Neural crest cell (in vitro differentiated cells): ENCODE results near the gene TNS3. TPM values are rescaled to one million over a fixed set of nuclear protein-coding genes. Genes with fewer than 3 reads are reported as not detected.

Experiments
- DNase-seq: peaks from one replicate; pipeline ENCODE4 v3.0.0; 2021; ENCODE audit warnings: low read depth, mixed read lengths, low spot score
- H3K27ac Mint-ChIP-seq: one replicate; pipeline ENCODE4 v1.8.0; 2021; ENCODE audit warnings: mild to moderate bottlenecking, mixed read lengths; ENCODE audit not compliant: unreplicated experiment
- H3K27me3 Mint-ChIP-seq: 2 replicates; pipeline ENCODE4 v1.8.0; 2021; ENCODE audit warnings: low read depth, mild to moderate bottlenecking, mixed read lengths
- H3K36me3 Mint-ChIP-seq: 2 replicates; pipeline ENCODE4 v1.8.0; 2021; ENCODE audit warnings: low read depth, mild to moderate bottlenecking, mixed read lengths
- H3K4me1 Mint-ChIP-seq: 2 replicates; pipeline ENCODE4 v1.8.0; 2021; ENCODE audit warnings: mixed read lengths
- H3K4me3 Mint-ChIP-seq: one replicate; pipeline ENCODE4 v1.8.0; 2021; ENCODE audit warnings: mild to moderate bottlenecking, mixed read lengths
- H3K9me3 Mint-ChIP-seq: 2 replicates; pipeline ENCODE4 v1.8.0; 2021; ENCODE audit warnings: mixed read lengths
- CTCF ChIP-seq: fragments of 200-600 bp; sonication (generic); conservative IDR thresholded peaks from 2 replicates; pipeline ENCODE4 v1.5.0; 2021; ENCODE audit warnings: antibody characterized with exemption, mild to moderate bottlenecking
- total RNA-seq: library from RNA; stranded (reverse); gene quantifications from 2 replicates; pipeline ENCODE4 v1.2.1, GENCODE V29; 2021

The TNS3 gene
- total RNA-seq, 1 donor from 2014 or later, result 26.4 TPM

- no peak for DNase-seq
- Mint-ChIP-seq H3K27me3 (no peaks in the 10 kb centered on the region), H3K36me3 (no peaks in the 10 kb centered on the region), H3K4me1 (peaks cover 19% of the 10 kb centered on the region), H3K9me3 (no peaks in the 10 kb centered on the region), H3K4me3 (no peak overlapping the region), H3K27ac (peak overlapping the region; percentile 81)
- TF ChIP-seq CTCF, result no peak
These were observed 237.5 kb downstream of the TNS3 start for GRCh38 chr7:47344171-47344955.

- peaks cover 10% of the 10 kb centered on the region for H3K4me1 Mint-ChIP-seq
- no peak overlapping the region for H3K4me3 Mint-ChIP-seq
- no peak overlapping the region for H3K27ac Mint-ChIP-seq
- no peak for DNase-seq
- H3K9me3 Mint-ChIP-seq, result no peaks in the 10 kb centered on the region
- no peak for TF ChIP-seq CTCF
- H3K36me3 Mint-ChIP-seq, result no peaks in the 10 kb centered on the region
- no peaks in the 10 kb centered on the region for H3K27me3 Mint-ChIP-seq
These were observed 238.9 kb downstream of the TNS3 start for GRCh38 chr7:47343061-47343455.

- peaks cover 5% of the 10 kb centered on the region for H3K36me3 Mint-ChIP-seq
- no peaks in the 10 kb centered on the region for H3K27me3 Mint-ChIP-seq
- H3K27ac Mint-ChIP-seq, result no peak overlapping the region
- H3K4me3 Mint-ChIP-seq, result no peak overlapping the region
- H3K9me3 Mint-ChIP-seq, result peaks cover 2% of the 10 kb centered on the region
- peaks cover 10% of the 10 kb centered on the region for H3K4me1 Mint-ChIP-seq
- DNase-seq, result no peak
- TF ChIP-seq CTCF, result no peak
These were observed 239.4 kb downstream of the TNS3 start for GRCh38 chr7:47342296-47343060.

GRCh38 chr7:47340517-47340916, 241.4 kb downstream of the TNS3 start:
- H3K4me1 Mint-ChIP-seq, result peaks cover 10% of the 10 kb centered on the region
- TF ChIP-seq CTCF, result no peak
- H3K36me3 Mint-ChIP-seq, result peaks cover 8% of the 10 kb centered on the region
- no peak overlapping the region for H3K4me3 Mint-ChIP-seq
- H3K27ac Mint-ChIP-seq, result no peak overlapping the region
- H3K27me3 Mint-ChIP-seq, result no peaks in the 10 kb centered on the region
- no peak for DNase-seq
- peaks cover 2% of the 10 kb centered on the region for H3K9me3 Mint-ChIP-seq

- peaks cover 8% of the 10 kb centered on the region for H3K36me3 Mint-ChIP-seq
- H3K27ac Mint-ChIP-seq, result no peak overlapping the region
- H3K27me3 Mint-ChIP-seq, result no peaks in the 10 kb centered on the region
- no peak for TF ChIP-seq CTCF
- no peak for DNase-seq
- peaks cover 2% of the 10 kb centered on the region for H3K9me3 Mint-ChIP-seq
- H3K4me1 Mint-ChIP-seq, result peaks cover 22% of the 10 kb centered on the region
- H3K4me3 Mint-ChIP-seq, result no peak overlapping the region
These were observed 243.9 kb downstream of the TNS3 start for GRCh38 chr7:47338026-47338425.
